ENCODE data around the gene ZNF750. TPM values are rescaled to one million over a fixed set of nuclear protein-coding genes. Genes with fewer than 3 reads are reported as not detected.

Gene ZNF750
- total and polyA plus RNA-seq, 8 donors: 0.02 to 0.08 TPM; not detected in 6

GRCh38 chr17:82793974-82794630 lies 45.7 kb downstream of the ZNF750 start:
- no peak for FAIRE-seq
- H3K27me3 ChIP-seq: no peaks in the 10 kb centered on the region
- intact Hi-C loops (cut with DNase I): no loop called here
- H3K4me1 ChIP-seq: no peaks in the 10 kb centered on the region
- no peak for ATAC-seq
- WGBS, 2 donors: 86 to 91% methylated on average over 15 of the region's 15 CpGs
- no peak for TF ChIP-seq CTCF (IDR thresholded peaks at IDR 0.05)
- H3K36me3 ChIP-seq: no peaks in the 10 kb centered on the region
- H3K4me3 ChIP-seq: no peak overlapping the region
- no peaks in the 10 kb centered on the region for H3K9me3 ChIP-seq
- H3K27ac ChIP-seq: no peak overlapping the region
- DNase-seq: no peak

- FAIRE-seq: no peak
- WGBS, 2 donors: 86 to 89% methylated on average over 12 of the region's 12 CpGs
- Histone ChIP-seq H3K27me3 (no peaks in the 10 kb centered on the region), H3K27ac (no peak overlapping the region), H3K36me3 (no peaks in the 10 kb centered on the region), H3K4me3 (no peak overlapping the region), H3K4me1 (no peaks in the 10 kb centered on the region), H3K9me3 (no peaks in the 10 kb centered on the region)
- intact Hi-C loops (cut with DNase I): no loop called here
- no peak for TF ChIP-seq CTCF (IDR thresholded peaks at IDR 0.05)
- ATAC-seq: peak in 1 of 4 donors; percentile 23
- DNase-seq: peak in 1 of 6 donors; percentile 29
Measured at GRCh38 chr17:82791532-82791931, 48.3 kb downstream of the ZNF750 start.

- Histone ChIP-seq H3K27me3 (no peaks in the 10 kb centered on the region), H3K36me3 (no peaks in the 10 kb centered on the region), H3K4me1 (no peaks in the 10 kb centered on the region), H3K4me3 (no peak overlapping the region), H3K27ac (no peak overlapping the region), H3K9me3 (no peaks in the 10 kb centered on the region)
- intact Hi-C loops (cut with DNase I): no loop called here
- FAIRE-seq (no peak), DNase-seq (peak in 1 of 6 donors; percentile 46), ATAC-seq (no peak)
- WGBS, 2 donors: 94 to 99% methylated on average over 13 of the region's 13 CpGs
- TF ChIP-seq CTCF (IDR thresholded peaks at IDR 0.05): no peak
Measured at GRCh38 chr17:82790391-82790790, 49.4 kb downstream of the ZNF750 start.

GRCh38 chr17:82789806-82790205 lies 50.0 kb downstream of the ZNF750 start:
- ATAC-seq (no peak), FAIRE-seq (no peak), DNase-seq (peak in 1 of 6 donors; percentile 40)
- Histone ChIP-seq H3K4me1 (no peaks in the 10 kb centered on the region), H3K27me3 (no peaks in the 10 kb centered on the region), H3K4me3 (no peak overlapping the region), H3K9me3 (no peaks in the 10 kb centered on the region), H3K36me3 (no peaks in the 10 kb centered on the region), H3K27ac (no peak overlapping the region)
- 94% methylated on average over 18 of the region's 18 CpGs for WGBS, 2 donors
- intact Hi-C loops (cut with DNase I): loop anchor here in 1 of 3 donors (10.0 kb wide), 1 partner anchor 125 kb away; no protein-coding TSS in a partner anchor
- no peak for TF ChIP-seq CTCF (IDR thresholded peaks at IDR 0.05)

- H3K4me1 ChIP-seq: no peaks in the 10 kb centered on the region
- TF ChIP-seq CTCF (IDR thresholded peaks at IDR 0.05): no peak
- H3K36me3 ChIP-seq: no peaks in the 10 kb centered on the region
- no peaks in the 10 kb centered on the region for H3K27me3 ChIP-seq
- no peak overlapping the region for H3K4me3 ChIP-seq
- ATAC-seq (peak in 1 of 4 donors; percentile 18), DNase-seq (peak in 1 of 6 donors; percentile 35), FAIRE-seq (no peak)
- 91 to 92% methylated on average over 19 of the region's 19 CpGs for WGBS, 2 donors
- H3K27ac ChIP-seq: no peak overlapping the region
- H3K9me3 ChIP-seq: no peaks in the 10 kb centered on the region
- intact Hi-C loops (cut with DNase I): loop anchor here in 1 of 3 donors (10.0 kb wide), 1 partner anchor 126 kb away; no protein-coding TSS in a partner anchor
Measured at GRCh38 chr17:82789051-82789592, 50.7 kb downstream of the ZNF750 start.
